OCI-M2 (cell line): ENCODE data around the gene REC8.

ENCODE experiments used
- DNase-seq: peaks from one replicate; lab custom pipeline; 2025; ENCODE audit not compliant: unreplicated experiment; lab: John Stamatoyannopoulos, UW

REC8 gene

DNA sequence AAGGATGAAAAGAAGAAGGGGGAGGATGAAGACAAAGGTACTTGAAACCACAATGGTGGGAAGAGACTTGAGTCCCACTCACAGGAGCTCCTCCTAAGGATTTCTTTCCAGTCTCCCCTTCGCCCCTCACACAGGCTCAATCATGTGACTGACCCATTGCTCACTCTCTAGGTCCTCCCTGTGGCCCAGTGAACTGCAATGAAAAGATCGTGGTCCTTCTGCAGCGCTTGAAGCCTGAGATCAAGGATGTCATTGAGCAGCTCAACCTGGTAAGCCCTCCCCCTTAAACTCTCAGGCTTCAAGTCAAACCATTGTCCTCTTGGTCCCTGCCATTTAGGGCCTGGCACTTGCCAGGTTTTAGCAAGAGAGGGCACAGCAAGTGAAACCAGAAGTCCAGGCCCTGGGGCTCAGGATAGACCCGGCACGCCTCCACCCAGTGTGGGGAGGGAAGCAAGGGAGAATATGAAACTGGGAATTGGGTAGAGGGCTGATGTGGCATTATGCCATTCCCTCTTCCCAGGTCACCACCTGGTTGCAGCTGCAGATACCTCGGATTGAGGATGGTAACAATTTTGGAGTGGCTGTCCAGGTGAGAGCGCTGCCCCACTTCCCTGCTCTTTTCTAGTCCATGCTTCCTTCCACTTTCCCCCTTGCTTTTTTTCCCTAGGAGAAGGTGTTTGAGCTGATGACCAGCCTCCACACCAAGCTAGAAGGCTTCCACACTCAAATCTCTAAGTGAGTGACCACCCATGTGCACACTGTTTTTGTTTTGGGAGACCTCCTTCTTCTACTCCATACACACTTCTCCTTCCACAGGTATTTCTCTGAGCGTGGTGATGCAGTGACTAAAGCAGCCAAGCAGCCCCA lies 34.1 kb upstream of the REC8 start:
- DNase-seq, result no peak

DNA sequence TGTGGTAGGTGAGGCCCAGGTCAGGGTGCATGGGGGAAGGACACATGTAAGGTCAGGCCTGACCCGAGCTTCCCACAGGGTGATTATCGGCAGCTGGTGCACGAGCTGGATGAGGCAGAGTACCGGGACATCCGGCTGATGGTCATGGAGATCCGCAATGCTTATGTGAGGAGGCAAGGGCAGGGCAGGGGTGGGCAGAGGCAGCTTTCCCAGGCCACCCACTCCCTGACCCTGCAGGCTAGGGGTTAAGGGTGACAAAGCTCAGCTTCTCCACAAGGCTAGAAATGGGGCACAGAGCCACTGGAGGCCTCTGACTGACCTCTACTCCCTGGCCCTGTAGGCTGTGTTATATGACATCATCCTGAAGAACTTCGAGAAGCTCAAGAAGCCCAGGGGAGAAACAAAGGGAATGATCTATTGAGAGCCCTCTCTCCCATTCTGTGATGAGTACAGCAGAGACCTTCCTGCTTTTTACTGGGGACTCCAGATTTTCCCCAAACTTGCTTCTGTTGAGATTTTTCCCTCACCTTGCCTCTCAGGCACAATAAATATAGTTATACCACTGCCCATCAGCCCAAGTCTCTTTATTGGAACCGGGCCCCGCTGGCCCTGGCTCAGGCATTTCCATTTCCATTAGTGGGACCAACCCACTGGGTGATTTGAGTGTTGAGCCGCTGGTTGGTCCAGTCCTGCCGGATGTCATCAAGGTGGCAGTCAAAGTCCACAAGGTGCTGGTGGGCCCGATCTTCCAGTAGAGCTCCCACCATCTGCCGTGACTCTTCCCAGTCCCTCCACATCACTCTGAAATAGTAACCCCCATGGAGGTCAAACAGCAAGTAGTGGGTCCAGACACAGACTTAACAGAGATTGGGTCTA lies 33.2 kb upstream of the REC8 start:
- no peak for DNase-seq

DNA sequence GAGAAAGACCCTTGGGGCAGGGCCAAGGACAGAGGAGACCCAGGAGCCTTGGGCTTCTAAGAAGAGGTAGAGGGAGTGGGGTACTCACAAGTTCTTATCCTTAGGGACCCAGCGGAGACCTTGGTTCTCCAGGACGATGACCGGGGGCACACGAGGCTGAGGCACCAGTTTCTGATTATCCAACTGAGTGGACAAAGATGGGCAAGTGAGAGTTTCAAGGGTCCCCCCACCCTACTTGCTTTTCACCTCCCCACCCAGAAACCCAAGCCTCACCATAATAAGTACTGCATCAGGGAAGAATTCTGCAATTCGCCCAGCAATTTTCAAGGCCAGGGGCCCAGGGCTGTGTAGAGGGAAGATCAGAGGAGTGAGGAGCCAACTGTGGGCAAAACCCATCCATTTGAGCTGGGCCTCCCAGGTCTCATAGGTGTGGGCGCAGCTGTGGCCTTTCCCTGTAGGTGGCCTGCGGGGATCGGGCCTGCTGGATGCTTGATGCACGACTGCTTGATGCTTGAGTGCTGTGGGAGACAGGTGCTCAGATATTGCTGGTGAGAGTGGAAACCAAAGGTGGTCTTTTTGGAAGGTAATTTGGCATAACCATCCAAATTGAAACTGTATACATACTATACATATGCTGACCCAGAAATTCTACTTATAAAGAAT lies 32.5 kb upstream of the REC8 start:
- DNase-seq, result no peak

DNA sequence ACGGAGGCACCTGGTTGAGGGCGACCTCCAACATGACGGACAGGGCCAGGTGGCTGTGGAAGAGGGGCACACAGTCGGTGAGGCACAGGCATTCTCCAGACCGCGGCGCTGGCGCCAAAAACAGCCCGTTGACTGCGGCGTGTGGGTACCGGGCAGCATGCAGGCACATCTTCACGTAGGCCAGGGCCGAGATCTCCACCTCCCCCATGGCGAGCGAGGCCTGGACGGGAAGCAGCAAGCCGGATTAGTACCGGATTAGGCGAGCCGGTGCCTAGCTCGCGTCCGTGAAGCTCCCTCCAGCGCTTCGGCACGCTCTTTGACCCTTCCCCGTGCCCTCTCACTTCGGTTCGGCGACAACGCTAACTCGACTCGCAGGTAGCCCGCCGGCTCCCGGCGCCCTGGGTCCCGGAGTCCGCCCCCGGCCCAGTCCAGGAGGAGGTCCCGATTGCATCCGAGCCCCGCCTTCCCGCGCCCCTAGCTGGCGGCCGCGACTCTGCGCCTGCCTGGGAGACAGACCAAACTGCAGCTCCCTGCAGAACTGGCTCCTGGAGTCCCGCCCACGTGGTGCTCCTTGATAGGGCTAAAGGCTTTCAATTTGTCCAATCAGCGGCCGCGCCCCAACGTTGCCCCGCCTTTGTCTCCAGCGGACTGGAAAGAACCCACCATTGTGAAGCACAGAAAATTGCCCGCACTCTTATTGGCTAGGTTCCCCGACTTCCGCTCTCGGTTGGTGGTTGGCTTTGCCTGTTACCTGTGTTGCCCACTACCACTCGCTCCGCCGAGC lies 30.6 kb upstream of the REC8 start, which contains the start of gene EMC9:
TSS of gene EMC9 (minus strand) at position 495 of the 784 bp plus-strand sequence. CDS start at position 208, 287 bp downstream.
- DNase-seq, result peak; percentile 98

DNA sequence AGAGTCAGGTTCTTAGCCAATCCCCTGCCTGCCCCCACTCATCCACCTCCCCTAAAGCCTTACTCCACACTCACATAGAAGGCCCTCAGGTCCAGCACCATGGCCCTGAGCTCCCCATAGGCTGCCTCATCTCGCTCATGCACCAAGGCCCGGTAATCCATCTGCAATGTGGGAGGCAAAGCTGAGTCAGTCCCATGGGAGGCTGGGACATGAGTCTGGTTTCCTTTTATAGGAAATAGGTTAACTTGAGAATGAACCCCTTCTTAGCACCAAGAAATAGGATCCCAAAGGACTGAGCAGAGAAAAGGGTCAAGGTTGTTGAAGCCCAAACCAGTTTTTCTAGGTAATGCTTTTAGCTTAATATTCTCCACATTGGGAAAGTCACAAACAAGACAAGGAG lies 28.4 kb upstream of the REC8 start:
- no peak for DNase-seq

DNA sequence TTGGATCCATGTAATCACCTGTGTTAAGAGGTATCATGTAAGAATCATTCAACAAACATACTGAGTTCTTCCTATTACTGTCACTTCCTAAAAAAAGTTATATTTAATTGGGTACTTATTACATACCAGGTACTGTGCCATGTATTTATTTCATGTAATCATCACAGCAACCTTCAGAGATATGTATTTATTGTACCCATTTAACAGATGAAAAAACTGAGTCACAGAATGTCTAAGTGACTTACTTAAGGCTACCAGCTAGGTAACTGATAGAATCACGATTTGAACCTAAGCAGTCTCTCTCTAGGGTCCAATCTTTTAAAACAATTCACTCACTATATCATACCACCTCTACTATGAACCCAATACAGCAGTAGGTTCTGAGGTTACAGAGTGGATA lies 27.4 kb upstream of the REC8 start:
- DNase-seq, result no peak

DNA sequence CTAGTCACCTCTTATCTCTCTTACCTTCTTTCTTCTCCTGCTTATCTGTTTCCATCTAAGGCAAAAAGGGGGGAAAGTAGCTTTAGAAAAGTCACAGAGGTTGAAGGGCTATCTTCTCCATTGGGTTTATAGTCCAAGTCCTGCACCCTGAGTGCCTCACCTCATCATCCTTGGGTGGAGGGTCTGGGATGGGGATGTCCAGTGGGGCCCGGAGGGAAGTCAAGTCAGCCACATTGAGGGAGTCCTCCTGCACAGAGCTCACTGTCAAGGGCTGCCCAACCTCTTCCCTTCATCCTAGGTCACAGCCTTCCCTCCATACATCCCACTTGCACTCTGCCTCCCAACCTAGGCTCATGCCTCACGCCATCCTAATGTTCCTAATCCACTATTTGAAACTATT lies 26.7 kb upstream of the REC8 start:
- DNase-seq, result no peak

DNA sequence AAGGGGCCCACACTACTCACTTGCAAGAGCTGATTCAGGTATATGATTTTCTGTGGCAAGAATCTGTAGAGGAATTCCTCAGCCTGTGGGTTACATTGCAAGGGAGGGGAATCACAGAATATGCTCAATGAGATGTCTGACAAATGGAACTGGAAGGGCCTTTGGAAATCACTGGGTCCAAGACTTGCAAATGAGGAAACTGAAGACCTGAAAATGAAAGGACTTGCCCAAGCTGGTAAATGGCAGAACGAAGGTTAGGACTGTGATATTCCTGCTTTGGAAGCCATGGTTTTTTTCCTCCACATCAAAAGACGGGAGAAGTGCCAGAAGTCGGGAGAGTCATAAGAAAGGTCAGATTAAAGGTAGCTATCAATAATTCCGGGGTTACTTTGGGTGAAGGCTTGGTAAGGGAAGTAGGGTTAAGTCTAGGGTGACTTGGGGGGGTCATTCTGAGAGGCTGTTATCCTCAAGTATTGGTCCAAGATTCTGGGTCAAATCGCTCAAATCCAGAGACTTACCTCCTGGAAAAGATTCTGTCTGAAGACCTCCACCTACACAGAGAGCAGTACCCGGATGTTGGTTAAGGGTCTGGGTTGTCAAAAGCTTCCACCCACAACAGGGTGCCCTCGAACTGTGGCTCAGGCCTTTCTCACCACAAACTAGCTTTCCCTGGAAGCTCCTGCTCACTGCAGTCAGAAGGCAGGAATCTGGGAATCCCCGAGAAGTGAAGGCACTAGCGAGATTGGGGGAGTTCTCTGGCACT lies 26.0 kb upstream of the REC8 start:
- DNase-seq, result no peak

DNA sequence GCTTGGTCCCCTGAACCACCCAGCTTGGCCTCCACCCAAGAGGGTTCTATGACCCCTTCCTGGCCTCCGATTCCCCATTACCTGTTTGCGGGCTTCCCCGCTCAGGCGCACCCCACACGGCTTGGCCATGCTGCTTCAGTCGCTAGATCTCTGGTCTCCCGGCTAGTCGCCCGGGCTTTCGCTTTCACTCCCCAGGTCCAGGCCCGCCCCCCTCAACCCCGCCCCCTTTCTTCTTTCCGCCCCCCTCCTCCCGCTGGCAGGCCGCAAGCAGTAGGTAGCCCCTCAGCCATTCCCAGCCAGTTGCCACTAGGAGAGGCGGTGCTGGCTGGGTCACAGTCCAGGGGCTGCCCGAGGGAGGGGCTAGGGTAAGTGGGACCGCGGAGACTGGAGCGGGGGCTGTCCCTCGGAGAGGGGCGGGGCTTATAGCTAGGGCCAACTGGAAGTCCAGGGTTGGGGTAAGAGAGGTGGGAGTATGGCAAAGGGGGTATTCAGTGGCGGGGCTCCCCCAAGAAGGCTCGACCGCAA lies 25.4 kb upstream of the REC8 start, which contains the start of gene PSME2:
TSS of gene PSME2 (minus strand) at position 158 of the 525 bp plus-strand sequence. CDS start at position 129, 29 bp downstream.
- peak; percentile 87 for DNase-seq

DNA sequence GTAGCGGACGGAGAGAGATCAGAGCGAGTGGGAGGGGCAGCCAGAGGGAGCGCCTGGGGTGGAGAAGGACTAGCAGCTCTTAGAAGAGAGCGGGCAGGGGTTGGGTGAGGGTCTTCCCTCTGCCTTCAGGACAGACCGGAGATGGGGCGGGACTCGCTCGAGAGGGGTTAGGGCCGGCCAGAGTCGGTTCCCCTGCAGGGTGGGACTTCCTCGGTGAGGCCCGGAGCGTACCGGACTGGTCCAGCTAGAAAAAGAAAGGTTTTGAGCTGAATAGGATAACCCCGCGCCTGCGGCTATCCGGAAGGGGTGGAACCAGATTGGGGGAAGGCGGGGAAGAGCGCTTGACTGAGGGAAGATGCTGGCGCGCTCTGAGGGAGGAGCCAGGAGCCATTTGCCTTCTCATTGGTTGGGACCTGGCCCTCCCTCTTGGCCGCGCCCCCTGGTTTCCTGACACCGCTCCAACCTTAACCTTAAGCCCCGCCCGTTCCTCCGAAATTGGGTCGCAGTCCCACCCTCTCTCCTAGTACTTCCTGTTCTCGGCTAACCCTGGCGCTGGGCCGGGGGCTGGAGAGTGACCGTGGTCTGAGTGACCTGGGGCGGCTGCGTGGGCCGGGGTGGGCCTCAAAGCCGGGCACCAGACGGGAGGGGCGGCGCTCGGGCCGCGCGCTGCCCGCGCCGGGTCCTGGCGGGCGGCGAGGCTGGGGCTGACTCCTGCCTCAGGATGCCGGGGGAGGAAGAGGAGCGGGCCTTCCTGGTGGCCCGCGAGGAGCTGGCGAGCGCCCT lies 24.7 kb upstream of the REC8 start, which contains the start of gene RNF31:
TSS of gene RNF31 (plus strand) at position 521 of the 783 bp plus-strand sequence. CDS start at position 722, 201 bp downstream.
- peak; percentile 97 for DNase-seq

DNA sequence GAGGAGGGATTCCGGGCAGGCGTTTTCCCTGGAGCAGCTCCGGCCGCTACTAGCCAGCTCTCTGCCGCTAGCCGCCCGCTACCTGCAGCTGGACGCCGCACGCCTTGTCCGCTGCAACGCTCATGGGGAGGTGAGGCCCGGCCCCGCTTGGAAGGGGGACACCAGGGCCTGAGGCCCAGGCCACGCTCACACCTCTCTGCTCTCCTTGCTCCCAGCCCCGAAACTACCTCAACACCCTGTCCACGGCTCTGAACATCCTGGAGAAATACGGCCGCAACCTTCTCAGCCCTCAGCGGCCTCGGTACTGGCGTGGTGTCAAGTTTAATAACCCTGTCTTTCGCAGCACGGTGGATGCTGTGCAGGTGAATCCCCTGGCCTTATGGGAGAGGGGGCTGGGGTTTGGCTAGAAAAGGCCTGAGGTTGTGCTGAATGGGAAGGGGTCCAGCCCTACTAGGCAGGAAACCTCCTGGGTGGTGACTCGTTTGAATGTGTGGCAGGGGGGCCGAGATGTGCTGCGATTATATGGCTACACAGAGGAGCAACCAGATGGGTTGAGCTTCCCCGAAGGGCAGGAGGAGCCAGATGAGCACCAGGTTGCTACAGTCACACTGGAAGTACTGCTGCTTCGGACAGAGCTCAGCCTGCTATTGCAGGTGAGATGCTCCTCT lies 24.0 kb upstream of the REC8 start:
- no peak for DNase-seq

DNA sequence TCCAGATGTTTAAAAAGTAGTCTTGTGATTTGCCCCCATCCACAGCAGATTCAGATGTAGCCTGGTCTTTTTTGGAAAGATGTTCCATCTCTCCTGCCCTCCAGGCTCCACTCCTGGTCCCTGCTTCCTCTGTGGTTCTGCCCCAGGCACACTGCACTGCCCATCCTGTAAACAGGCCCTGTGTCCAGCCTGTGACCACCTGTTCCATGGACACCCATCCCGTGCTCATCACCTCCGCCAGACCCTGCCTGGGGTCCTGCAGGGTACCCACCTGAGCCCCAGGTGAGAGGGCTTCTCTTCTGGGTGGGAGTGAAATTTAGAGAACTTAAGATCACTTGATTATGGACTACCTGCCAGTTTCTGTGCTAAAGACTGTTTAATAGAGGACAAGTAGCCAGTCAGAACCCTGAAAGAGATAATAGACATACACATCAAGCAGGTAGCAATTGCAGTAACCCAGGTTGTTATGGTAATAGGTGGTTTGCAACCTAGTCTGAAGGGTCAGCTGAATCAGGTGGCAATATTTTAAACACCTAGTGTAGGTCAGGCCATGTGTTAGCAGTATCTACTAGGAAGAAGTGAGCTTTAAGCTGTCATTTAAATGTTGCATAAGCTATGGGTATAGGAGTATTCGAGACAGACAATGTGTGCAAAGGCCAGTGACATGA lies 22.4 kb upstream of the REC8 start:
- DNase-seq, result no peak

DNA sequence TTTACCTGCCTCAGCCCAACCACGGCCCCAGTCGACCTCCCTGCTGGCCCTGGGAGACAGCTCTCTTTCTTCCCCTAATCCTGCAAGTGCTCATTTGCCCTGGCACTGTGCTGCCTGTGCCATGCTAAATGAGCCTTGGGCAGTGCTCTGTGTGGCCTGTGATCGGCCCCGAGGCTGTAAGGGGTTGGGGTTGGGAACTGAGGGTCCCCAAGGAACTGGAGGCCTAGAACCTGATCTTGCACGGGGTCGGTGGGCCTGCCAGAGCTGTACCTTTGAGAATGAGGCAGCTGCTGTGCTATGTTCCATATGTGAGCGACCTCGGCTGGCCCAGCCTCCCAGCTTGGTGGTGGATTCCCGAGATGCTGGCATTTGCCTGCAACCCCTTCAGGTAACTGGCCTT lies 21.8 kb upstream of the REC8 start:
- DNase-seq, result no peak

DNA sequence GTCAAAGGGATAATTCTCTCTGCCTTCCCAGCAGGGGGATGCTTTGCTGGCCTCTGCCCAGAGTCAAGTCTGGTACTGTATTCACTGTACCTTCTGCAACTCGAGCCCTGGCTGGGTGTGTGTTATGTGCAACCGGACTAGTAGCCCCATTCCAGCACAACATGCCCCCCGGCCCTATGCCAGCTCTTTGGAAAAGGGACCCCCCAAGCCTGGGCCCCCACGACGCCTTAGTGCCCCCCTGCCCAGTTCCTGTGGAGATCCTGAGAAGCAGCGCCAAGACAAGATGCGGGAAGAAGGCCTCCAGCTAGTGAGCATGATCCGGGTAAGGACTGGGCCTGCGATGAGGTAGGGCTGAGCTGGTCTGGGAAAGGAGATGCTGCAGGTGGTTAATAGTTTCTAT lies 21.3 kb upstream of the REC8 start:
- DNase-seq, result no peak

DNA sequence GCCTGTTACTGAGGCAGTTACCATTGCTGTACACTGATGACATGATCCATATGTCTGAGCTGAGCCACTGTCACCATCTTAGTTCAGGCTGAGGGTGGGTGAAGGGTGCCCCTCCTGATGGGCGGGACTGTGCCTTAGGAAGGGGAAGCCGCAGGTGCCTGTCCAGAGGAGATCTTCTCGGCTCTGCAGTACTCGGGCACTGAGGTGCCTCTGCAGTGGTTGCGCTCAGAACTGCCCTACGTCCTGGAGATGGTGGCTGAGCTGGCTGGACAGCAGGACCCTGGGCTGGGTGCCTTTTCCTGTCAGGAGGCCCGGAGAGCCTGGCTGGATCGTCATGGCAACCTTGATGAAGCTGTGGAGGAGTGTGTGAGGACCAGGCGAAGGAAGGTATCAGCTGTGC lies 20.9 kb upstream of the REC8 start:
- no peak for DNase-seq

DNA sequence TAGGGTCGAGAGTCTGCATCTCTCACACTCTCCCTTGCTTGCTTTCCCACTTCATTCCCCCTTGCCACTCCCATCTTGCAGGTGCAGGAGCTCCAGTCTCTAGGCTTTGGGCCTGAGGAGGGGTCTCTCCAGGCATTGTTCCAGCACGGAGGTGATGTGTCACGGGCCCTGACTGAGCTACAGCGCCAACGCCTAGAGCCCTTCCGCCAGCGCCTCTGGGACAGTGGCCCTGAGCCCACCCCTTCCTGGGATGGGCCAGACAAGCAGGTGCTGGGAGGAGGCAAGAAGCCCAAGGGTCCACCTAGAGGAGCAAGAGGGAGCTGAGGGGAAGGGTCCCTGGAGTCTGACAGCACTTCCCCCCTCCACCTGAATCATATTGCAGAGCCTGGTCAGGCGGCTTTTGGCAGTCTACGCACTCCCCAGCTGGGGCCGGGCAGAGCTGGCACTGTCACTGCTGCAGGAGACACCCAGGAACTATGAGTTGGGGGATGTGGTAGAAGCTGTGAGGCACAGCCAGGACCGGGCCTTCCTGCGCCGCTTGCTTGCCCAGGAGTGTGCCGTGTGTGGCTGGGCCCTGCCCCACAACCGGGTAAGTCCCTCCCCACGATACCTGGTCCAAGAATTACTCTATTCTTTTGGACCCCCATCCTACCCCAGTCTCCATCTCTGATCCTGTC lies 20.3 kb upstream of the REC8 start:
- DNase-seq, result no peak

DNA sequence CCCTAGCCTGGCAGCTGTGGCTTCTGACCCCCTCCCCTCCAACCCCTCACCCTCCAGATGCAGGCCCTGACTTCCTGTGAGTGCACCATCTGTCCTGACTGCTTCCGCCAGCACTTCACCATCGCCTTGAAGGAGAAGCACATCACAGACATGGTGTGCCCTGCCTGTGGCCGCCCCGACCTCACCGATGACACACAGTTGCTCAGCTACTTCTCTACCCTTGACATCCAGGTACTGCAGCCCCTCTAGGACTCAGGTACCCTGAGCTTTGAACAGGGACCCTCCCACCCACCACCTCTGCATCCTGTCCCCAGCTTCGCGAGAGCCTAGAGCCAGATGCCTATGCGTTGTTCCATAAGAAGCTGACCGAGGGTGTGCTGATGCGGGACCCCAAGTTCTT lies 16.8 kb upstream of the REC8 start:
- no peak for DNase-seq
